Measurements from ENCODE around the gene DDX19B.
"Not testable (repeated sequence)": the region's sequence is repeated elsewhere in the genome, so short reads cannot be mapped to it uniquely, and the experiment has no call there.

DDX19B gene

GRCh38 chr16:70349783-70350182 is 50.8 kb downstream of the DDX19B start:
- no peak for DNase-seq (ENCODE audit: low read depth in 2 of 2)

GRCh38 chr16:70359552-70359951 is 60.6 kb downstream of the DDX19B start:
- DNase-seq (ENCODE audit: low read depth in 2 of 2): no peak

- DNase-seq (ENCODE audit: low read depth in 2 of 2): no peak
Observed at GRCh38 chr16:70364399-70364798, 65.4 kb downstream of the DDX19B start.

- not testable (repeated sequence) for DNase-seq (ENCODE audit: low read depth in 2 of 2)
Observed at GRCh38 chr16:70370145-70370544, 71.2 kb downstream of the DDX19B start.

GRCh38 chr16:70370924-70371323 is 71.9 kb downstream of the DDX19B start:
- DNase-seq (ENCODE audit: low read depth in 2 of 2): no peak

GRCh38 chr16:70372921-70373728 is 74.1 kb downstream of the DDX19B start:
- no peak for DNase-seq (ENCODE audit: low read depth in 2 of 2)

- DNase-seq (ENCODE audit: low read depth in 2 of 2): no peak
Observed at GRCh38 chr16:70374213-70374612, 75.2 kb downstream of the DDX19B start.

GRCh38 chr16:70375636-70376611 is 76.9 kb downstream of the DDX19B start:
- no peak for DNase-seq (ENCODE audit: low read depth in 2 of 2)

- DNase-seq (ENCODE audit: low read depth in 2 of 2): no peak
Observed at GRCh38 chr16:70377782-70378181, 78.8 kb downstream of the DDX19B start.

- DNase-seq (ENCODE audit: low read depth in 2 of 2): no peak
Observed at GRCh38 chr16:70378869-70379493, 80.0 kb downstream of the DDX19B start.

- peak; percentile 64 to 80 for DNase-seq (ENCODE audit: low read depth in 2 of 2)
Observed at GRCh38 chr16:70380248-70380918, 81.4 kb downstream of the DDX19B start.

- peak; percentile 90 to 94 for DNase-seq (ENCODE audit: low read depth in 2 of 2)
Observed at GRCh38 chr16:70380919-70381603, 82.1 kb downstream of the DDX19B start.

- no peak for DNase-seq (ENCODE audit: low read depth in 2 of 2)
Observed at GRCh38 chr16:70381604-70382342, 82.8 kb downstream of the DDX19B start.

GRCh38 chr16:70383421-70383960 is 84.5 kb downstream of the DDX19B start:
- no peak for DNase-seq (ENCODE audit: low read depth in 2 of 2)
